Fibroblast of pulmonary artery (primary cell): ENCODE measurements around the gene LRRC32.

Source experiments
- DNase-seq: peaks from one replicate; pipeline ENCODE4 v3.0.0-alpha.2; 2010; ENCODE audit warnings: low read depth
- H3K4me3 ChIP-seq: replicated peaks from 2 replicates; pipeline ENCODE4 v1.5.1; 2011; ENCODE audit warnings: low read depth, mild to moderate bottlenecking, control low read depth, low read length, moderate library complexity
- TF ChIP-seq, protein P1 (sequence below): IDR thresholded peaks from 2 replicates; pipeline ENCODE4 v1.5.1; 2011; ENCODE audit warnings: mild to moderate bottlenecking, control low read depth, low read length, inconsistent platforms; ENCODE audit errors: missing control alignments

The LRRC32 gene

DNA sequence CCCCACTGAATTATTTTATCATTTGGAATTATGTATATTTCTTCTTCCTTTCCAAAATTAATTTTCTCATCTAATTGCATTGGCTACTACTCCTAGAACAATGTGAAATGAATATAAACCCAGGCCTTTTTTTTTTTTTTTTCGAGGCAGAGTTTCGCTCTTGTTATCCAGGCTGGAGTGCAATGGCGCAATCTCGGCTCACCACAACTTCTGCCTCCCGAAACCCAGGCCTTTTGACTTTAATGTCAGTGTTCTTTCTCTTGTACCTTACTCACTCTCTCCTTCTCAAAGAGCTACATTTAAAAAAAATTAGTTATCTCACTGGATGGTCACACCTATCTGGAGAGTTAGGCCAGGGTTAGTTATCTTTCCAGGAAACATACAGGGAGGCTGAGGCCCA, 35.3 kb upstream of the LRRC32 start:
- TF ChIP-seq, protein P1, sequence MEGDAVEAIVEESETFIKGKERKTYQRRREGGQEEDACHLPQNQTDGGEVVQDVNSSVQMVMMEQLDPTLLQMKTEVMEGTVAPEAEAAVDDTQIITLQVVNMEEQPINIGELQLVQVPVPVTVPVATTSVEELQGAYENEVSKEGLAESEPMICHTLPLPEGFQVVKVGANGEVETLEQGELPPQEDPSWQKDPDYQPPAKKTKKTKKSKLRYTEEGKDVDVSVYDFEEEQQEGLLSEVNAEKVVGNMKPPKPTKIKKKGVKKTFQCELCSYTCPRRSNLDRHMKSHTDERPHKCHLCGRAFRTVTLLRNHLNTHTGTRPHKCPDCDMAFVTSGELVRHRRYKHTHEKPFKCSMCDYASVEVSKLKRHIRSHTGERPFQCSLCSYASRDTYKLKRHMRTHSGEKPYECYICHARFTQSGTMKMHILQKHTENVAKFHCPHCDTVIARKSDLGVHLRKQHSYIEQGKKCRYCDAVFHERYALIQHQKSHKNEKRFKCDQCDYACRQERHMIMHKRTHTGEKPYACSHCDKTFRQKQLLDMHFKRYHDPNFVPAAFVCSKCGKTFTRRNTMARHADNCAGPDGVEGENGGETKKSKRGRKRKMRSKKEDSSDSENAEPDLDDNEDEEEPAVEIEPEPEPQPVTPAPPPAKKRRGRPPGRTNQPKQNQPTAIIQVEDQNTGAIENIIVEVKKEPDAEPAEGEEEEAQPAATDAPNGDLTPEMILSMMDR: no peak
- no peak for DNase-seq
- no peak overlapping the region for H3K4me3 ChIP-seq

DNA sequence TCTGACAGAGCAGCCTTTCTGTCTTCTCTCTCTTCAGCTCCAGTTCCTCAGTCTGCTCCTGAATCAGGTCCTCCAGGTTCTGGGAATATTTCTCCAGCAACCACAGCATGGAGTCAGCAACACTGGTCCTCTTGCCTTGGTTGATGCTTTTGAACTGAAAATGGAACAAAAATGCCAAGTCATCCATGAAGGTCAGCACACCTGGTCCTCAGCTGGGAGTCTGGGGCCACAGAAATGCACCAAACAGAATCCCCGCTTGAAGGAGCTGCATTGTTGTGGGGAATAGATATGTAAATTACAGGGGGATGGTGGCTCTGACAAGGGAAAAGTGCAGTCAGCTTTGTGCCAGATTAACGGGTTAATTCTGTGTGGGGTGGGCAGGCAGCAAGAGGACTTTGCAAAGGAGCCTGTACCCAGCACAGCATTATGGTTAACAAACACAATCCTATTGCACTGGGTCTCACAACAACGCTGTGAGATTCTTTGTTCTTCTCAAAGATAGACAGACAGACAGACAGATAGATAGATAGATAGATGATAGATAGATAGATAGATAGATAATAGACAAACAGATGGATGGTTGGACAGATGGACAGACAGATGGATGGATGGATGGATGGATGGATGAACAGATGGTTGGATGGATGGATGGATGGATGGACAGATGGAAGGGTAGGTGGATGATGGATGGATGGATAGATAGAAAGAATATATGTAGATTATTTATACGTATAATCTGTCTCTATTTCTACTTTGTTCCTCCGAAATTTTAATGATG, 33.8 kb upstream of the LRRC32 start:
- H3K4me3 ChIP-seq: no peak overlapping the region
- TF ChIP-seq, protein P1: no peak
- no peak for DNase-seq

DNA sequence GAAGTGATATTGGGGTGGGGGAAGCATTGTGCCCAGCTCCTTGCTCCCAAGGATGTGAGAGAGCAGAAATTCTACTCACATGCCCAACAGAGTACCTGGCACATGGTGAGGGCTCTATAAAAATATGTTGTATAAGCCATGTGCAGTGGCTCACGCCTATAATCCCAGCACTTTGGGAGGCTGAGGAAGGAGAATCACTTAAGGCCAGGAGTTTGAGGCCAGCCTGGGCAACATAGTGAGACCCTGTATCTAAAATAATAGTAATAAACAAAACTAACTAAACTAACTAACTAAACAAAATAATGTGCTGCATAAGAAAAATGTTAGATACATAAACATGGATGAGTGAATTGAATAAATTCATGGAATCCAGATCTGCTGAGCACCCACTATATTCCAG, 33.2 kb upstream of the LRRC32 start:
- TF ChIP-seq, protein P1: no peak
- H3K4me3 ChIP-seq: no peak overlapping the region
- DNase-seq: no peak

DNA sequence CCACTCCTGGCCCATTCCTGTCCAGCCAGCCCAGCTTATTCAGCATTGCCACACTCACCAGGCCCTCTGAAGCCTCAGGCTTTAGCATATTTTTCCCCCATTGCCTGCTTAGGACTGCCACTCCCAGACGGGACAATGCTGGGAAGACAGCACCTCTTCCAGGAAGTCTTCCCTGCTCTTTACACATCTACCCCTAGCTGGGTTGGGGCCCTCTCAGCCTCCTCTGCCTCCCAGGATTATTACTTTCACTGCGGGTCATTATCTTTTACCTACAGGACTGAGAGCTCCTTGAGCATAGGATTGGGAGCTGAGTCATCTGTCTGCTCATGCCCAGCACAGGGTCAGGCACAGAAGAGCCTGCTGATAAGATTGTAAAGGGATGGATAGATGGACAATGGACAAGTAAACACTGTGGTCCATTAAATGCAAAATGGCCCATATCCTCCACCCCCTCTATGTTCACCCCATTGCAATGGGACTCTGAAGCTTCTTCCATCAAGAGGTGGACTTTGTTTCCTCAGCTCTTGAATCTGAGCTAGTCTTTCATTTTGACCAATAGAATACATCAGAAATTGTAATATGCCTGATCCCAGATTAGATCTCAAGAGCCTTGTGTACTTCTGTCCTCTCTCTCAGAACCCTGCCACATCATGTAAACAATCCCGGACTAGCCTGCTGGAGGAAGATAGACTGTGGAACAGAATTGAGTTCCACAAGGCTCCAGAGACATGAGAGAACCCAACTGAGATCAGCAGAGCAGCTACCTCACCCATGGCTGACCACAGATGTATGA, 32.0 kb upstream of the LRRC32 start:
- H3K4me3 ChIP-seq: no peak overlapping the region
- DNase-seq: no peak
- TF ChIP-seq, protein P1: no peak

GRCh38 chr11:76701294-76702040, 30.9 kb upstream of the LRRC32 start:
- DNase-seq: peak; percentile 50
- TF ChIP-seq, protein P1: no peak
- no peak overlapping the region for H3K4me3 ChIP-seq

GRCh38 chr11:76700177-76701100, 29.9 kb upstream of the LRRC32 start:
- peak; percentile 68 for DNase-seq
- no peak overlapping the region for H3K4me3 ChIP-seq
- TF ChIP-seq, protein P1: no peak
